H1 (cell line): ENCODE measurements around the gene PLCB1. TPM values are rescaled to one million over a fixed set of nuclear protein-coding genes. Genes with fewer than 3 reads are reported as not detected.

Experiments used
- CTCF ChIA-PET: fragments of 300-600 bp; sonication (Branson Sonifier 250); formaldehyde crosslinking; loops from one replicate; lab custom pipeline; 2021; ENCODE audit not compliant: partially characterized antibody; lab: Charles Lee
- POLR2A ChIA-PET: fragments of 300-600 bp; sonication (Branson Sonifier 250); formaldehyde crosslinking; loops from one replicate; lab custom pipeline; 2021; ENCODE audit warnings: inconsistent platforms; ENCODE audit not compliant: partially characterized antibody; lab: Charles Lee
- DNase-seq, 2 experiments: peaks; one replicate each; pipeline versions ENCODE4 v3.0.0 to v3.0.0-alpha.2; 2010 to 2022; ENCODE audit warnings: low spot score in 2 of 2, low read depth in 1 of 2, mixed read lengths in 1 of 2
- FAIRE-seq: peaks from 2 replicates; lab custom pipeline; 2011; peaks lifted over from hg19 to GRCh38; lab: Jason Lieb, UNC
- H2AFZ ChIP-seq: 2 replicates; pipeline ENCODE4 v1.8.1; 2012; ENCODE audit warnings: low read length, inconsistent platforms
- H2AK5ac ChIP-seq: 2 replicates; pipeline ENCODE4 v1.6.1; 2013; ENCODE audit warnings: low read depth, low read length
- H2BK120ac ChIP-seq: replicated peaks from 2 replicates; pipeline ENCODE3; 2013; ENCODE audit warnings: low read depth, low read length, inconsistent platforms
- H2BK12ac ChIP-seq: 2 replicates; pipeline ENCODE4 v1.6.1; 2013; ENCODE audit warnings: low read depth, low read length
- H2BK15ac ChIP-seq: 2 replicates; pipeline ENCODE4 v1.6.1; 2013; ENCODE audit warnings: low read length
- H2BK20ac ChIP-seq: 2 replicates; pipeline ENCODE4 v1.6.1; 2013; ENCODE audit warnings: low read length
- H2BK5ac ChIP-seq: 2 replicates; pipeline ENCODE4 v1.6.1; 2013; ENCODE audit warnings: low read depth, low read length
- H3K14ac ChIP-seq: 2 replicates; pipeline ENCODE4 v1.6.1; 2013; ENCODE audit warnings: inconsistent platforms; ENCODE audit not compliant: insufficient read length
- H3K18ac ChIP-seq: 2 replicates; pipeline ENCODE4 v1.6.1; 2013; ENCODE audit warnings: low read length; ENCODE audit errors: extremely low read depth
- H3K23ac ChIP-seq: 2 replicates; pipeline ENCODE4 v1.6.1; 2013; ENCODE audit warnings: inconsistent platforms; ENCODE audit not compliant: insufficient read length
- H3K23me2 ChIP-seq: 2 replicates; pipeline ENCODE4 v1.6.1; 2013; ENCODE audit warnings: low read depth, low read length
- H3K27ac ChIP-seq: 2 replicates; pipeline ENCODE4 v1.6.1; 2011; ENCODE audit warnings: low read depth, low read length, inconsistent platforms
- H3K27me3 ChIP-seq, 4 experiments: replicated peaks in 1 of 4; 1 replicate in 1 of 4; 2 replicates in 3 of 4; pipeline versions ENCODE4 v1.6.1 to v1.8.1; 2011 to 2013; ENCODE audit warnings: low read length in 3 of 4, mild to moderate bottlenecking in 3 of 4, inconsistent platforms in 2 of 4, mixed read lengths in 2 of 4, moderate library complexity in 1 of 4; ENCODE audit not compliant: control insufficient read depth in 3 of 4, insufficient read depth in 3 of 4; ENCODE audit errors: extremely low read depth in 1 of 4
- H3K36me3 ChIP-seq, 4 experiments: 2 replicates each; pipeline versions ENCODE4 v1.6.1 to v1.8.1; 2011 to 2013; ENCODE audit warnings: mild to moderate bottlenecking in 4 of 4, low read length in 3 of 4, moderate library complexity in 2 of 4, control low read depth in 1 of 4, inconsistent platforms in 1 of 4; ENCODE audit not compliant: insufficient read depth in 4 of 4, control insufficient read depth in 2 of 4
- H3K4ac ChIP-seq: replicated peaks from 2 replicates; pipeline ENCODE3; 2013; ENCODE audit warnings: low read length, low read depth, mixed read lengths, inconsistent platforms; ENCODE audit not compliant: insufficient read length
- H3K4me1 ChIP-seq, 4 experiments: replicated peaks in 1 of 4; 1 replicate in 1 of 4; 2 replicates in 3 of 4; pipeline versions ENCODE4 v1.6.1 to v1.8.1; 2011 to 2013; ENCODE audit warnings: low read length in 3 of 4, inconsistent platforms in 2 of 4, mixed read lengths in 1 of 4; ENCODE audit not compliant: insufficient read depth in 4 of 4, control insufficient read depth in 3 of 4
- H3K4me2 ChIP-seq, 2 experiments: 2 replicates each; pipeline versions ENCODE4 v1.6.1 to v1.8.1; 2011 to 2013; ENCODE audit warnings: low read depth in 2 of 2, low read length in 2 of 2, control low read depth in 1 of 2, inconsistent platforms in 1 of 2, mild to moderate bottlenecking in 1 of 2; ENCODE audit not compliant: insufficient read depth in 1 of 2
- H3K4me3 ChIP-seq, 4 experiments: fragments of 200-600, 300-600 bp in 1 of 4; sonication (generic), shearing (Covaris generic), sonication (Bioruptor Twin) in 1 of 4; 2 replicates each; pipeline versions ENCODE4 v1.5.1 to v1.8.1; 2011 to 2016; ENCODE audit warnings: low read length in 4 of 4, low read depth in 3 of 4, control low read depth in 2 of 4, inconsistent platforms in 2 of 4, mild to moderate bottlenecking in 2 of 4, mixed read lengths in 1 of 4, moderate library complexity in 1 of 4; ENCODE audit not compliant: insufficient read depth in 2 of 4; ENCODE audit errors: extremely low read depth in 1 of 4
- H3K56ac ChIP-seq: replicated peaks from 2 replicates; pipeline ENCODE3; 2013; ENCODE audit warnings: low read depth, mild to moderate bottlenecking, mixed read lengths, low read length, inconsistent platforms; ENCODE audit not compliant: insufficient read length
- H3K79me1 ChIP-seq: 2 replicates; pipeline ENCODE4 v1.6.1; 2013; ENCODE audit warnings: low read depth, low read length, control low read depth
- H3K79me2 ChIP-seq, 2 experiments: 2 replicates each; pipeline versions ENCODE4 v1.6.1 to v1.8.1; 2012 to 2013; ENCODE audit warnings: low read length in 2 of 2, mild to moderate bottlenecking in 2 of 2, inconsistent platforms in 1 of 2; ENCODE audit not compliant: insufficient read depth in 2 of 2, control insufficient read depth in 1 of 2
- H3K9ac ChIP-seq, 4 experiments: replicated peaks in 1 of 4; 1 replicate in 1 of 4; 2 replicates in 3 of 4; pipeline versions ENCODE4 v1.6.1 to v1.8.1; 2011 to 2013; ENCODE audit warnings: low read depth in 3 of 4, low read length in 3 of 4, control low read depth in 2 of 4, mild to moderate bottlenecking in 2 of 4, moderate library complexity in 2 of 4, inconsistent platforms in 1 of 4; ENCODE audit errors: extremely low read depth in 1 of 4
- H3K9me3 ChIP-seq, 2 experiments: 2 replicates each; pipeline versions ENCODE4 v1.6.1 to v1.8.1; 2012 to 2013; ENCODE audit warnings: mild to moderate bottlenecking in 2 of 2, moderate library complexity in 2 of 2, control low read depth in 1 of 2, inconsistent platforms in 1 of 2, low read depth in 1 of 2, low read length in 1 of 2, mixed read lengths in 1 of 2; ENCODE audit not compliant: insufficient read depth in 2 of 2
- H4K20me1 ChIP-seq, 2 experiments: replicated peaks in 1 of 2; 2 replicates each; pipeline versions ENCODE3 to v1.8.1; 2011 to 2013; ENCODE audit warnings: inconsistent platforms in 2 of 2, low read length in 2 of 2, mild to moderate bottlenecking in 1 of 2; ENCODE audit not compliant: insufficient read depth in 2 of 2, control insufficient read depth in 1 of 2
- H4K5ac ChIP-seq: 2 replicates; pipeline ENCODE4 v1.6.1; 2013; ENCODE audit warnings: low read length, low read depth, mixed read lengths, inconsistent platforms; ENCODE audit not compliant: insufficient read length
- H4K8ac ChIP-seq: 2 replicates; pipeline ENCODE4 v1.8.0; 2013; ENCODE audit warnings: mild to moderate bottlenecking, moderate library complexity, low read length, inconsistent platforms; ENCODE audit not compliant: insufficient read depth; ENCODE audit errors: extremely low read depth
- H4K91ac ChIP-seq: replicated peaks from 2 replicates; pipeline ENCODE3; 2013; ENCODE audit warnings: low read length, mixed read lengths, inconsistent platforms; ENCODE audit not compliant: insufficient read length
- ASH2L ChIP-seq: fragments of 200-600, 300-600 bp; sonication (generic); IDR thresholded peaks from one replicate; pipeline ENCODE4 v1.7.1; 2017; ENCODE audit warnings: low read length
- BACH1 ChIP-seq: IDR thresholded peaks from 2 replicates; pipeline ENCODE4 v1.6.1; 2012; ENCODE audit warnings: low read length, improper control_type of control experiment
- BRCA1 ChIP-seq: IDR thresholded peaks from 2 replicates; pipeline ENCODE4 v1.6.1; 2012; ENCODE audit warnings: low read depth, low read length, improper control_type of control experiment
- CREB1 ChIP-seq: IDR thresholded peaks from 2 replicates; pipeline ENCODE4 v1.6.1; 2012; ENCODE audit warnings: inconsistent platforms
- FOSL1 ChIP-seq: IDR thresholded peaks from 2 replicates; pipeline ENCODE4 v1.6.1; 2011; ENCODE audit warnings: mild to moderate bottlenecking, low read depth, low read length, moderate library complexity; ENCODE audit not compliant: insufficient read depth
- JUND ChIP-seq: IDR thresholded peaks from 2 replicates; pipeline ENCODE4 v1.6.1; 2011; ENCODE audit warnings: mild to moderate bottlenecking, improper control_type of control experiment, low read length
- MAFK ChIP-seq: IDR thresholded peaks from 2 replicates; pipeline ENCODE4 v1.6.1; 2012; ENCODE audit warnings: low read depth, mild to moderate bottlenecking, improper control_type of control experiment, low read length
- NRF1 ChIP-seq: IDR thresholded peaks from 2 replicates; pipeline ENCODE4 v1.6.1; 2011; ENCODE audit warnings: mild to moderate bottlenecking, low read depth, low read length, improper control_type of control experiment
- RXRA ChIP-seq: IDR thresholded peaks from 2 replicates; pipeline ENCODE4 v1.6.1; 2011; ENCODE audit warnings: low read depth, mild to moderate bottlenecking, low read length, moderate library complexity; ENCODE audit not compliant: insufficient read depth
- SIX5 ChIP-seq: IDR thresholded peaks from 2 replicates; pipeline ENCODE4 v1.6.1; 2011; ENCODE audit warnings: mild to moderate bottlenecking, low read depth, low read length
- SP1 ChIP-seq: IDR thresholded peaks from 2 replicates; pipeline ENCODE4 v1.6.1; 2011; ENCODE audit warnings: low read depth, low read length
- SP2 ChIP-seq: IDR thresholded peaks from 2 replicates; pipeline ENCODE4 v1.6.1; 2012; ENCODE audit warnings: mild to moderate bottlenecking, low read length, inconsistent platforms
- TAF1 ChIP-seq: IDR thresholded peaks from 2 replicates; pipeline ENCODE4 v1.6.1; 2011; ENCODE audit warnings: mild to moderate bottlenecking, low read depth, low read length
- TCF12 ChIP-seq: IDR thresholded peaks from 2 replicates; pipeline ENCODE4 v1.6.1; 2011; ENCODE audit warnings: low read depth, mild to moderate bottlenecking, low read length
- USF2 ChIP-seq: IDR thresholded peaks from 2 replicates; pipeline ENCODE4 v1.6.1; 2011; ENCODE audit warnings: low read length, improper control_type of control experiment
- ZNF274 ChIP-seq: IDR thresholded peaks from 2 replicates; pipeline ENCODE4 v1.7.0; 2012; ENCODE audit warnings: low read length, borderline replicate concordance; ENCODE audit errors: extremely low read depth
- WGBS, 2 experiments: shearing (Covaris generic) in 1 of 2; methylation state at CpG; one replicate each; pipeline versions ENCODE4 v1.1.6 to v1.1.7; 2013 to 2015; ENCODE audit warnings: low lambda C conversion rate in 2 of 2, mixed read lengths in 2 of 2, inconsistent platforms in 1 of 2, low coverage in 1 of 2, missing lambda C conversion rate in 1 of 2; ENCODE audit not compliant: insufficient replicate concordance in 2 of 2, insufficient coverage in 1 of 2, insufficient read length in 1 of 2; ENCODE audit errors: extremely low coverage in 1 of 2, missing lambda C conversion rate in 1 of 2; 5-methylcytosine and 5-hydroxymethylcytosine counted together
- polyA plus RNA-seq, 7 experiments: library from polyadenylated mRNA; depleted of rRNA in 3 of 7; stranded (reverse) in 5 of 7; unstranded in 2 of 7; fragments of >200 nt in 5 of 7; fragments of 200-250 nt in 2 of 7; gene quantifications; 1 replicate in 5 of 7; 2 replicates in 1 of 7; 4 replicates in 1 of 7; pipeline versions ENCODE4 v1.2.1 to v1.2.3, GENCODE V29; 2011 to 2013; ENCODE audit warnings: missing spikeins in 2 of 7, mixed read lengths in 2 of 7
- total RNA-seq: library from RNA; stranded (reverse); fragmentation: NEBNext Ultra II Directional; extraction: Animal tissue kit (Norgen Biotek cat#: 25700); gene quantifications from 2 replicates; pipeline ENCODE4 v1.2.1, GENCODE V29; 2021

PLCB1 gene
- total and polyA plus RNA-seq, 2 of the 8 experiments (the other 6 are each of a cell fraction or from before 2014, with no cell fraction given) = 2.6 to 9.1 TPM

GRCh38 chr20:8786383-8786782, 654.3 kb downstream of the PLCB1 start:
- Histone ChIP-seq H2BK15ac (no peak overlapping the region), H3K9ac (no peak overlapping the region), H3K56ac (no peak overlapping the region), H4K8ac (no peak overlapping the region), H3K27ac (no peak overlapping the region), H3K36me3 (no peaks in the 10 kb centered on the region; a peak in 1 of 8 replicates), H3K27me3 (no peaks in the 10 kb centered on the region), H3K79me2 (no peaks in the 10 kb centered on the region), H3K18ac (no peak overlapping the region), H2AFZ (no peak overlapping the region), H3K4me3 (no peak overlapping the region), H3K79me1 (no peaks in the 10 kb centered on the region), H2AK5ac (no peak overlapping the region), H2BK120ac (no peak overlapping the region), H3K23ac (no peak overlapping the region), H3K9me3 (no peaks in the 10 kb centered on the region), H3K4me2 (no peak overlapping the region), H2BK20ac (no peak overlapping the region), H3K4me1 (no peaks in the 10 kb centered on the region; a peak in 2 of 7 replicates), H3K4ac (no peak overlapping the region), H2BK5ac (no peak overlapping the region), H2BK12ac (no peak overlapping the region), H4K5ac (no peak overlapping the region), H3K14ac (no peak overlapping the region), H4K20me1 (no peaks in the 10 kb centered on the region), H4K91ac (no peak overlapping the region), H3K23me2 (no peaks in the 10 kb centered on the region)
- FAIRE-seq (no peak), DNase-seq (no peak)
- POLR2A ChIA-PET = interaction anchor here (0.6 kb wide), 1 partner anchor 216 kb away, joined by 3 read pairs; no protein-coding TSS in a partner anchor
- CTCF ChIA-PET = interaction anchor here (1.5 kb wide), 1 partner anchor 27 kb away, joined by 4 read pairs; no protein-coding TSS in a partner anchor
- 88% methylated on average over 6 of the region's 6 CpGs; no CpG with 5 or more reads in 1 of the 2 experiments for WGBS, 2 experiments
- TF ChIP-seq SP1 = no peak
- no peak for TF ChIP-seq CREB1
- no peak for TF ChIP-seq BACH1
- no peak for TF ChIP-seq TAF1
- no peak for TF ChIP-seq FOSL1
- no peak for TF ChIP-seq TCF12
- TF ChIP-seq ZNF274 = no peak
- TF ChIP-seq RXRA = no peak
- TF ChIP-seq JUND = no peak
- TF ChIP-seq USF2 = no peak
- no peak for TF ChIP-seq MAFK
- no peak for TF ChIP-seq NRF1
- no peak for TF ChIP-seq ASH2L
- TF ChIP-seq SIX5 = no peak
- no peak for TF ChIP-seq BRCA1
- no peak for TF ChIP-seq SP2
